HG03354 (cell line): ENCODE measurements around the gene ATP5F1E.
A peak's percentile ranks its signal among the peaks of the same experiment; 100 is the strongest.

Experiments used
- ATAC-seq: cut with Tn5 transposase; IDR thresholded peaks from one replicate; pipeline ENCODE4 v1.9.1; 2021; ENCODE audit warnings: mild to moderate bottlenecking; ENCODE audit not compliant: unreplicated experiment, poor library complexity, severe bottlenecking

ATP5F1E gene

DNA sequence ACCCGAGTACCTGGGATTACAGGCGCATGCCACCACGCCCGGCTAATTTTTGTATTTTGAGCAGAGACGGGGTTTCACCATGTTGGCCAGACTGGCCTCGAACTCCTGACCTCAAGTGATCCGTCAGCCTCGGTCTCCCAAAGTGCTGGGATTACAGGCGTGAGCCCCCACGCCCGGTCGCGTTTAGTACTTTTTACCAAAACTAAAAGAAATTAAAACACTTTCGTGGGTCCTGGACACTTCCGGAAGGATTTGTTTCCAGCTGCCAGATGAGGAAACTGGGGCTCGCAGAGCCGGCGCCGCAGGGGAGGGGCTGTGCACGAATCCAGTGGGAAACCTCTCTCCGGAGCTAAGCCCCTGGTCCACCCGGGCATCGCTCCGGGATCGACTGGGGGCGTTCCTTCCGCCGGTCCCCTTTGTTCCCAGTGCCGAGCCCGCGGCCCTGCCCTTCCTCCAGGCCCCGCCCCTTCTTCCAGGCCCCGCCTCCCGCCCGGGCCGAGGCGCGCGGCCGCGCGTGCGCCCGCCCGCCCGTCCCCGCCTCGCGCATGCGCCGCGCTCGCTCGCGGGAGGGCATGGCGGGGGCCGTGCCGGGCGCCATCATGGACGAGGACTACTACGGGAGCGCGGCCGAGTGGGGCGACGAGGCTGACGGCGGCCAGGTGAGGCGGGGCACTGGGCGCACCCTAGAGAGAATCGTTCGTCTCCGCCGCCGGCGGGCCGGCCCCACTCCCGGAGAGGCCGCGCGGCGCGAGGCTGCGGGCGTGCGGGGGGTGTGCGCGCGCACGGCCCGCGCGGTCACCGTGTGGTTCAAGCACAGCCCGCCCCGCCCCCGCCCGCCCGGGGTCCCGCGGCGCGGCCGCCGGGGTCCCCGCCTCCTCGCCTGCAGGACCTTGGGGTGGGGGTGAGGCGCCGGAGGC is 51.2 kb downstream of the ATP5F1E start, which contains the start of gene NELFCD:
TSS of gene NELFCD (plus strand) at position 546 of the 917 bp plus-strand sequence. CDS start at position 600, 54 bp downstream.
- peak; percentile 81 for ATAC-seq

DNA sequence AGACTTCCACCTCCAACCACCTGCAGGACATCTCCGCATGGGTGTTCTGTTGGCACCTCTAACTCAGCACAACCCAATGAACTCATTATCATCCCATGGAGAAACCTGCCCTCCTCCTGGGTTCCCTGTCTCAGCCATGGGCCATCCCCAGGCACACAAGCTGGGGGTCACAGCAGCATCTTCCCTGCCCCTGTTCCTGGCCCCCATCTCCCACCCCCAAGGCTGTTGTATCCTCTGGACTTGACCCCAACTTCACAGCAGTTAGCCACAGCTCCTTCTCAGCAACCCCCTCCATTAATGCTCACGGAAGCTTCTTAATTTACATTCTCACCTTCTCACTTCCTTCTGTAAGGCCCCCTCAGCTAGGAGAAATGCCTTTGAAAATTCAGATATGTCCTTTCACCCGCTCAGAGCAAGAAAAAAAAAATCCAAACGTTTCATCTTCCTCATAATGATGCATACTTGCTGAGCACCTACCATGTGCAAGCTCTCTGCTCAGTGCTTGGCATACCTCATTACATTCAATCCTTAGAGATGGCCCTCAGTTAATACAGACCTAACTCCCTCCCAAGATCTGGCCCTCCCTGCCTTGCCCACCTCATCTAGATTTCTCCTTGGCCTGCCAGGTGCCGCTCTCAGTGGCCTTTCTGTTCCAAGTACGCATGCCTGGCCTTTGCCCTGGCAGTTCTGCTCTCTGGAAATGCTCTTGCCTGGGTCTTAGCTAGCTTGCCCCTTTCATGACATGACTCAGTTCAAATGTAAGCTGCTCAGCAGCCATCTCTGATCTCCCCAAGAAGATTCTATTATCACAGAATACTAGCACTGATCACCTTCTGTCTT is 53.6 kb downstream of the ATP5F1E start:
- ATAC-seq = no peak

DNA sequence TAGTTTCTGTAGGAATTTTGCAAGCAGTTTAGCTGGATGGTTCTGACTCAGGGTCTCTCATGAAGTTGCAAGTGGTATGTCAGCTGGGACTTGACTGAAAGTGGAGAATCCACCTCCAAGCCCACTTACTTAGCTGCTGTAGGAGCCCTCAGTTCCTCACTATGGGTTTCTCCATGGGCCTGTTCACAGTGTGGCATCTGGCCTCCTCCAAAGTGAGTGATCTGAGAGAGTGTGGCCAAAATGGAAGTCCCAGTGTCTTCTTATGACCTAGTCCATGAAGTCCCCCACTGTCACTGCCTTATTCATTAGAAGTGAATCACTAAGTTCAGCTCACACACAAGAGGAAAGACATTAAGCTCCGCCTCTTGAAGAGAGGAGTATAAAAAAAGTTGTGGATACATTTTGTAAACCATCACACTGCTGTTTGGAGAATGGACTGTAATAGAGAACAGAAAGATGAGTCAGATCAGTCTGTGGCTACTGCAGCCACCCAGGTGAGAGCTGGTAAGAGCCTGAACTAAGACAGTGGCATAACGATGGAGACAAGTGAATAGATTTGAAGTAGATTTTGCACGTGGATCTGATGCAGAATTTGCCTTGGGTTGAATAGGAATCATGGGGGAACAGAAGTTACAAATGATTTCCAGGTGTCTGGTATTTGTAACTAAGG is 55.9 kb downstream of the ATP5F1E start:
- no peak for ATAC-seq
